Measurements from ENCODE around the gene LMAN2. TPM values are rescaled to one million over a fixed set of nuclear protein-coding genes. Genes with fewer than 3 reads are reported as not detected.
"Not testable (repeated sequence)": the region's sequence is repeated elsewhere in the genome, so short reads cannot be mapped to it uniquely, and the experiment has no call there.

LMAN2 gene
- total RNA-seq, 1 donor from 2014 or later: 175 TPM

- DNase-seq (ENCODE audit: low spot score): no peak
Observed at GRCh38 chr5:177365845-177366527, 14.5 kb upstream of the LMAN2 start.

- no peak for DNase-seq (ENCODE audit: low spot score)
Observed at GRCh38 chr5:177364159-177364962, 12.9 kb upstream of the LMAN2 start.

GRCh38 chr5:177363565-177363964, 12.1 kb upstream of the LMAN2 start:
- no peak for DNase-seq (ENCODE audit: low spot score)

GRCh38 chr5:177362610-177363507, 11.4 kb upstream of the LMAN2 start:
- DNase-seq (ENCODE audit: low spot score): peak; percentile 55

- DNase-seq (ENCODE audit: low spot score): no peak
Observed at GRCh38 chr5:177362292-177362609, 10.8 kb upstream of the LMAN2 start.

GRCh38 chr5:177361418-177362291, 10.2 kb upstream of the LMAN2 start:
- no peak for DNase-seq (ENCODE audit: low spot score)

GRCh38 chr5:177360740-177361139, 9.3 kb upstream of the LMAN2 start:
- DNase-seq (ENCODE audit: low spot score): not testable (repeated sequence)

- DNase-seq (ENCODE audit: low spot score): no peak
Observed at GRCh38 chr5:177359860-177360259, 8.4 kb upstream of the LMAN2 start.

- DNase-seq (ENCODE audit: low spot score): no peak
Observed at GRCh38 chr5:177359451-177359851, 8.0 kb upstream of the LMAN2 start.

- DNase-seq (ENCODE audit: low spot score): no peak
Observed at GRCh38 chr5:177358370-177358819, 6.9 kb upstream of the LMAN2 start.

GRCh38 chr5:177357459-177358351, 6.2 kb upstream of the LMAN2 start, which contains the start of gene RGS14:
RGS14 (plus strand) TSS chr5:177357924; CDS start chr5:177358025, 101 bp downstream.
- no peak for DNase-seq (ENCODE audit: low spot score)

- DNase-seq (ENCODE audit: low spot score): no peak
Observed at GRCh38 chr5:177357146-177357458, 5.6 kb upstream of the LMAN2 start.

- DNase-seq (ENCODE audit: low spot score): no peak
Observed at GRCh38 chr5:177356746-177357145, 5.3 kb upstream of the LMAN2 start.

- DNase-seq (ENCODE audit: low spot score): no peak
Observed at GRCh38 chr5:177355868-177356168, 4.3 kb upstream of the LMAN2 start.

GRCh38 chr5:177355162-177355867, 3.8 kb upstream of the LMAN2 start:
- no peak for DNase-seq (ENCODE audit: low spot score)

GRCh38 chr5:177354711-177355110, 3.2 kb upstream of the LMAN2 start:
- DNase-seq (ENCODE audit: low spot score): no peak

GRCh38 chr5:177354256-177354655, 2.8 kb upstream of the LMAN2 start:
- DNase-seq (ENCODE audit: low spot score): no peak

- DNase-seq (ENCODE audit: low spot score): no peak
Observed at GRCh38 chr5:177353093-177353492, 1.6 kb upstream of the LMAN2 start.

GRCh38 chr5:177350776-177351391, 584 bp downstream of the LMAN2 start:
- no peak for DNase-seq (ENCODE audit: low spot score)

Measured in umbilical cord (tissue), 2 donors.